Adipocyte (in vitro differentiated cells): Measurements from ENCODE around the gene CACNA1E.
"Not testable (repeated sequence)": the region's sequence is repeated elsewhere in the genome, so short reads cannot be mapped to it uniquely, and the experiment has no call there.

Experiments
- DNase-seq: peaks from one replicate; pipeline ENCODE4 v3.0.0-alpha.2; 2015; ENCODE audit warnings: low read depth
- H3K27me3 ChIP-seq: replicated peaks from 2 replicates; pipeline ENCODE4 v1.7.0; 2013; ENCODE audit warnings: mild to moderate bottlenecking, low read length, moderate library complexity; ENCODE audit not compliant: control insufficient read depth, insufficient read depth
- H3K36me3 ChIP-seq: 2 replicates; pipeline ENCODE4 v1.7.0; 2013; ENCODE audit warnings: low read length, mild to moderate bottlenecking, moderate library complexity; ENCODE audit not compliant: control insufficient read depth, insufficient read depth, severe bottlenecking
- H3K4me1 ChIP-seq: 2 replicates; pipeline ENCODE4 v1.7.0; 2013; ENCODE audit warnings: mild to moderate bottlenecking, low read length, moderate library complexity; ENCODE audit not compliant: control insufficient read depth, insufficient read depth
- H3K4me3 ChIP-seq: 2 replicates; pipeline ENCODE4 v1.7.0; 2013; ENCODE audit warnings: mild to moderate bottlenecking, low read length, moderate library complexity
- H3K9ac ChIP-seq: 2 replicates; pipeline ENCODE4 v1.7.0; 2013; ENCODE audit warnings: mild to moderate bottlenecking, low read length, moderate library complexity
- H3K9me3 ChIP-seq: 2 replicates; pipeline ENCODE4 v1.7.0; 2013; ENCODE audit warnings: mild to moderate bottlenecking, low read length, moderate library complexity; ENCODE audit not compliant: control insufficient read depth

Gene CACNA1E

DNA sequence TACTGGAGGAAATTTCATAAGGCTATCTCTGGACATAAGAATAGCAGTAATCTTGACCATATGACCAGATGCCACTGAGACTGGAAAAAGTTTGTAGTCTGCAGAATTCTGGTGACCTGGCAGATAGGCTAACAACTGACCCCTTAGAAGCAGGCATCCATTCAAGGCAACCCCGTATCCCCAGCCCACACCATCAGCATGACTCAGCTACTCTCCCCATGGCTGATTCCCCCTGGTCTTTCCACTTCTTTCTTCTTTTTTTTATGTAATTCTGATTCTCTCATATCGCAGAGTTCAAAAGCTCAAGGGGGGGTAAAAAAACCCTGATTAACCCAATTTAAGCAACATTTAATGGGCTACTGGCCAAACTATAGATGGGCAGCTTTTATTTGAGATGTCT is 335.1 kb downstream of the CACNA1E start:
- Histone ChIP-seq H3K4me1 (no peaks in the 10 kb centered on the region), H3K9ac (no peak overlapping the region)
- DNase-seq = no peak

GRCh38 chr1:181818943-181819342 is 335.6 kb downstream of the CACNA1E start:
- DNase-seq = no peak
- Histone ChIP-seq H3K4me1 (no peaks in the 10 kb centered on the region), H3K36me3 (no peaks in the 10 kb centered on the region), H3K4me3 (no peak overlapping the region), H3K9me3 (no peaks in the 10 kb centered on the region), H3K9ac (no peak overlapping the region), H3K27me3 (no peaks in the 10 kb centered on the region)

More for the DNA sequence above, 335.1 kb downstream of the CACNA1E start:
- Histone ChIP-seq H3K9me3 (no peaks in the 10 kb centered on the region), H3K27me3 (no peaks in the 10 kb centered on the region), H3K4me3 (no peak overlapping the region), H3K36me3 (no peaks in the 10 kb centered on the region)

- H3K27me3 ChIP-seq = no peaks in the 10 kb centered on the region
- H3K36me3 ChIP-seq = no peaks in the 10 kb centered on the region
- DNase-seq = no peak
- H3K4me3 ChIP-seq = no peak overlapping the region
- peaks cover 2% of the 10 kb centered on the region for H3K9me3 ChIP-seq
- no peak overlapping the region for H3K9ac ChIP-seq
- no peaks in the 10 kb centered on the region for H3K4me1 ChIP-seq
These were observed 338.4 kb downstream of the CACNA1E start for GRCh38 chr1:181821701-181822100.

GRCh38 chr1:181832173-181832880 is 349.0 kb downstream of the CACNA1E start:
- H3K4me1 ChIP-seq, H3K4me3 ChIP-seq, H3K9ac ChIP-seq: not testable (repeated sequence)

DNA sequence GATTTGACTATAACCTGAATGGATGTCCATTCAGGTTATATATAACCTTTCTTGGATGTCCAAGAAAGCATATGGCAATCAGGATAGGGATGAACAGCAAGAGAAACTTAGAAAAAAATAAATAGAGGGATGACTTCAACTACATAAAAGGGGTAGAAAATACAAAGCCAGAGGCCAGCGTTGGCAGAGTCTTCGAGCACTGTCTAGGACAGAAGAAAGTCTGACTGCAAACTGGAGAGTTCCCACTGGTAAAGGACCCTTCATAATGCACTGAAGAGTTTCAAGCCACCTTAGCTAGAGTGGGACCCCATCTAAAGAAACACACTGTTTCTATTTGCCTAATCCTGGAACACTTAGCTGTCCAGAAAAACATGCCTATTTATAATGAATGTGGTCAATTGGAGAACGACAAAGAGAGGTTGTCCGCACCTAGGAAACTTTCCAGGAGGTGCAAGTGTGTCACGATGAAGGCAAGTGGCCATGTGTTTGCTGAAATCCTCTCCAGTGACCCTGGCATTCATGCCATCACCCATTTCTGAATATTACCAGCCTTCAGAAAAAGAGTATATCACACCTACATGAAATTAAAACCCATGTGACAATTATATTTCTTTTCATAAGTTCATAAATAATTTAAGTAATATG is 362.8 kb downstream of the CACNA1E start:
- DNase-seq = no peak
- no peaks in the 10 kb centered on the region for H3K36me3 ChIP-seq
- no peaks in the 10 kb centered on the region for H3K27me3 ChIP-seq
- H3K4me3 ChIP-seq = no peak overlapping the region
- no peaks in the 10 kb centered on the region for H3K4me1 ChIP-seq
- no peaks in the 10 kb centered on the region for H3K9me3 ChIP-seq
- no peak overlapping the region for H3K9ac ChIP-seq

More at GRCh38 chr1:181832173-181832880, 349.0 kb downstream of the CACNA1E start:
- peaks cover 22% of the 10 kb centered on the region for H3K9me3 ChIP-seq
- H3K36me3 ChIP-seq, H3K27me3 ChIP-seq, DNase-seq: not testable (repeated sequence)

DNA sequence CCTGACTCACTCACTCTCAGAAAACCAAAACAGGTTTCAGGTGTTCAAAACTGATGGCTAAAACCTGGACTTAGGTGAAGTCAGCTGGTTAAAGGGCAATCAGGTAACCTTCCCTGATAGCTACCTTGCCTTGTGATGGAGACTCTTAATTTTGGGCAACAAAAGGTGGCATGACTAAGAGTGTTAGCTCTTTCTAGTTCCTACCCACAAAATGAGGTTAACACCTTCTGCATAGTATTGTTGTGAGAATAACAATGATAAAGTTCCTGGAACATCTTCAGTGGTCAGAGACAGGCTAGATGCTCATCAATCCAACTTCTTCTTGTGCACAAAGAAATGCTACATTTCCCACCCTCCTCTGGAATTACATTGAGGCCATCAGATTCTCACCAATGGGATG is 363.4 kb downstream of the CACNA1E start:
- no peaks in the 10 kb centered on the region for H3K27me3 ChIP-seq
- H3K9me3 ChIP-seq = no peaks in the 10 kb centered on the region
- no peak overlapping the region for H3K9ac ChIP-seq
- DNase-seq = no peak
- no peaks in the 10 kb centered on the region for H3K36me3 ChIP-seq
- no peaks in the 10 kb centered on the region for H3K4me1 ChIP-seq
- H3K4me3 ChIP-seq = no peak overlapping the region

DNA sequence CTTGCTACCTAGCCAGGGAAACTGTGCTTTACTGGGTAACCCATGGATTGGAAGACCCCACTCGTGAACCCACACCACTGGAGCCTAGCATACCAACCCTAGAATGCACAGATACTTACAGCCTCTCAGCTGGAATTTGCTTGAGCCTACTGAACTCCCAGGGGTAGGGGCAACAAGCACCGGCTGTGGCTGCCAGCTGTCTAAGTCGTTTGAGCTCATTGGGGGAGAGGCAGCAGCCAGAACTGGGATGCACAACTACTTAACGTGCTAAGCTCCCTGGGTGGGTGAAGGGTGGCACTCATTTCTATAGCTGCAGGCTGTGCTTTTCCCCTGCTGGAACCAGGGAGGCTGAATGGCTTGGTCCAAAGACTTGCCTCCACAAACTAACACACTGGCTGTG is 365.8 kb downstream of the CACNA1E start:
- no peak overlapping the region for H3K4me3 ChIP-seq
- no peaks in the 10 kb centered on the region for H3K9me3 ChIP-seq
- H3K36me3 ChIP-seq = no peaks in the 10 kb centered on the region
- no peak overlapping the region for H3K9ac ChIP-seq
- no peak for DNase-seq
- H3K27me3 ChIP-seq = no peaks in the 10 kb centered on the region
- H3K4me1 ChIP-seq = no peaks in the 10 kb centered on the region

DNA sequence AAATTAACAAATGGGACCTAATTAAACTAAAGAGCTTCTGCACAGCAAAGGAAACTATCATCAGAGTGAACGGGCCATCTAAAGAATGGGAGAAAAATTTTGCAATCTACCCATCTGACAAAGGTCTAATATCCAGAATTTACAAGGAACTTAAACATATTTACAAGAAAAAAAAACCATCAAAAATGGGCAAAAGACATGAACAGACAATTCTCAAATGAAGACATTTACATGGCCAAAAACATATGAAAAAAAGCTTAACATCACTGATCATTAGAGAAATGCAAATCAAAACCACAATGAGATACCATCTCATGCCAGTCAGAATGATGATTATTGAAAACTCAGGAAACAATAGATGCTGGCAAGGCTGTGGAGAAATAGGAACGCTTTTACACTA is 370.9 kb downstream of the CACNA1E start:
- not testable (repeated sequence) for H3K9ac ChIP-seq, DNase-seq, H3K36me3 ChIP-seq, H3K9me3 ChIP-seq, H3K4me1 ChIP-seq, H3K4me3 ChIP-seq, H3K27me3 ChIP-seq

GRCh38 chr1:181855380-181855779 is 372.1 kb downstream of the CACNA1E start:
- DNase-seq = no peak
- Histone ChIP-seq H3K4me3 (no peak overlapping the region), H3K4me1 (no peaks in the 10 kb centered on the region), H3K27me3 (no peaks in the 10 kb centered on the region), H3K9ac (no peak overlapping the region), H3K36me3 (no peaks in the 10 kb centered on the region), H3K9me3 (no peaks in the 10 kb centered on the region)
